ENCODE data around the gene SYT11. TPM values are rescaled to one million over a fixed set of nuclear protein-coding genes. Genes with fewer than 3 reads are reported as not detected.

Gene SYT11
- total and polyA plus RNA-seq, 9 of the 15 experiments (the other 6 are each of a cell fraction or from before 2014, with no cell fraction given), result 0.05 to 0.18 (median 0.11) TPM

DNA sequence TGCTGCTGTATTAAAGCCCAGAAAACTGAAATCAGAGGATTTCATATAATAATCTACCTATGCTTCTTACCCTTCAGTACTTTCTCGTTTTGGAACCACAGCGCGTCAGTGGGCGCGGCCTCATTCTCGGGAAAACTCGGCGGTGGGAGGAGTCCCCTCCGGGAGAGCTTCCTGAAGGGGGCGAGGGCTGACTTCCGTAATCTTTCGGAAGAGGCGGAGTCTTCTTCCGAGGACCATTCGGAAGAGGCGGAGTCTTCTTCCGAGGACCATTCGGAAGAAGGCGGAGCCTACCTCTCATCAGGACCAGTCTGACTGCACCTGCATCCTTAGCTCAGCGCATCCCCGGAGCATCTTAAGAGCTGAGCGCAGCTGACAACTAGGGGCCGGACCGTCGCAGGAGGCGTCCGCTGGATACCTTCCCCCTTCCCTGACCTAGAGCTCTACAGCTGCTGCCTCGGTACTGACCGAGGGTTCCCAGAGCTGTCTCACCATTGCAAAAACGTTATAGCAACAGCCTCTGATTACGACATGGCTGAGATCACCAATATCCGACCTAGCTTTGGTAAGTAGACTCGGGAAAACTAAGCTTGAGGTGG, at the start of gene SYT11 (continued):
- TF ChIP-seq, protein P1, sequence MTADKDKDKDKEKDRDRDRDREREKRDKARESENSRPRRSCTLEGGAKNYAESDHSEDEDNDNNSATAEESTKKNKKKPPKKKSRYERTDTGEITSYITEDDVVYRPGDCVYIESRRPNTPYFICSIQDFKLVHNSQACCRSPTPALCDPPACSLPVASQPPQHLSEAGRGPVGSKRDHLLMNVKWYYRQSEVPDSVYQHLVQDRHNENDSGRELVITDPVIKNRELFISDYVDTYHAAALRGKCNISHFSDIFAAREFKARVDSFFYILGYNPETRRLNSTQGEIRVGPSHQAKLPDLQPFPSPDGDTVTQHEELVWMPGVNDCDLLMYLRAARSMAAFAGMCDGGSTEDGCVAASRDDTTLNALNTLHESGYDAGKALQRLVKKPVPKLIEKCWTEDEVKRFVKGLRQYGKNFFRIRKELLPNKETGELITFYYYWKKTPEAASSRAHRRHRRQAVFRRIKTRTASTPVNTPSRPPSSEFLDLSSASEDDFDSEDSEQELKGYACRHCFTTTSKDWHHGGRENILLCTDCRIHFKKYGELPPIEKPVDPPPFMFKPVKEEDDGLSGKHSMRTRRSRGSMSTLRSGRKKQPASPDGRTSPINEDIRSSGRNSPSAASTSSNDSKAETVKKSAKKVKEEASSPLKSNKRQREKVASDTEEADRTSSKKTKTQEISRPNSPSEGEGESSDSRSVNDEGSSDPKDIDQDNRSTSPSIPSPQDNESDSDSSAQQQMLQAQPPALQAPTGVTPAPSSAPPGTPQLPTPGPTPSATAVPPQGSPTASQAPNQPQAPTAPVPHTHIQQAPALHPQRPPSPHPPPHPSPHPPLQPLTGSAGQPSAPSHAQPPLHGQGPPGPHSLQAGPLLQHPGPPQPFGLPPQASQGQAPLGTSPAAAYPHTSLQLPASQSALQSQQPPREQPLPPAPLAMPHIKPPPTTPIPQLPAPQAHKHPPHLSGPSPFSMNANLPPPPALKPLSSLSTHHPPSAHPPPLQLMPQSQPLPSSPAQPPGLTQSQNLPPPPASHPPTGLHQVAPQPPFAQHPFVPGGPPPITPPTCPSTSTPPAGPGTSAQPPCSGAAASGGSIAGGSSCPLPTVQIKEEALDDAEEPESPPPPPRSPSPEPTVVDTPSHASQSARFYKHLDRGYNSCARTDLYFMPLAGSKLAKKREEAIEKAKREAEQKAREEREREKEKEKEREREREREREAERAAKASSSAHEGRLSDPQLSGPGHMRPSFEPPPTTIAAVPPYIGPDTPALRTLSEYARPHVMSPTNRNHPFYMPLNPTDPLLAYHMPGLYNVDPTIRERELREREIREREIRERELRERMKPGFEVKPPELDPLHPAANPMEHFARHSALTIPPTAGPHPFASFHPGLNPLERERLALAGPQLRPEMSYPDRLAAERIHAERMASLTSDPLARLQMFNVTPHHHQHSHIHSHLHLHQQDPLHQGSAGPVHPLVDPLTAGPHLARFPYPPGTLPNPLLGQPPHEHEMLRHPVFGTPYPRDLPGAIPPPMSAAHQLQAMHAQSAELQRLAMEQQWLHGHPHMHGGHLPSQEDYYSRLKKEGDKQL (CRISPR knock-in tag; IDR thresholded peaks at IDR 0.05; ENCODE audit: borderline replicate concordance), result no peak
- TF ChIP-seq CEBPG (CRISPR knock-in tag; IDR thresholded peaks at IDR 0.05) (peak; percentile 49), CEBPG (tag; conservative IDR thresholded peaks at IDR 0.05 in 1 of 2, IDR thresholded peaks at IDR 0.05 in 1 of 2) (peak in 1 of 2 experiments; percentile 12; a peak in 1 of 4 replicates), PTTG1 (tag; IDR thresholded peaks at IDR 0.05; ENCODE audit: low read depth) (no peak), ZNF830 (CRISPR knock-in tag; IDR thresholded peaks at IDR 0.05) (no peak), ZNF224 (CRISPR knock-in tag; IDR thresholded peaks at IDR 0.05) (no peak), DMBX1 (CRISPR knock-in tag; IDR thresholded peaks at IDR 0.05; ENCODE audit: borderline replicate concordance) (no peak), ZC3H8 (IDR thresholded peaks at IDR 0.05) (no peak), TCF7 (IDR thresholded peaks at IDR 0.05; ENCODE audit: borderline replicate concordance) (no peak), EGR1 (conservative IDR thresholded peaks at IDR 0.05) (no peak), ZNF77 (CRISPR knock-in tag; IDR thresholded peaks at IDR 0.05) (no peak), KLF6 (CRISPR knock-in tag; IDR thresholded peaks at IDR 0.05; ENCODE audit: borderline replicate concordance) (no peak), RBM14 (IDR thresholded peaks at IDR 0.05; ENCODE audit: borderline replicate concordance, insufficient read depth, low read depth, low read length) (no peak), POLR2AphosphoS5 (IDR thresholded peaks at IDR 0.05; ENCODE audit: control insufficient read depth, insufficient read depth, low read depth, low read length) (no peak), ARHGAP35 (IDR thresholded peaks at IDR 0.05; ENCODE audit: partially characterized antibody) (no peak), KAT7 (CRISPR knock-in tag; IDR thresholded peaks at IDR 0.05; ENCODE audit: borderline replicate concordance) (no peak), CHD1 (IDR thresholded peaks at IDR 0.05; ENCODE audit: low read length) (no peak)
- TF ChIP-seq, protein P2, sequence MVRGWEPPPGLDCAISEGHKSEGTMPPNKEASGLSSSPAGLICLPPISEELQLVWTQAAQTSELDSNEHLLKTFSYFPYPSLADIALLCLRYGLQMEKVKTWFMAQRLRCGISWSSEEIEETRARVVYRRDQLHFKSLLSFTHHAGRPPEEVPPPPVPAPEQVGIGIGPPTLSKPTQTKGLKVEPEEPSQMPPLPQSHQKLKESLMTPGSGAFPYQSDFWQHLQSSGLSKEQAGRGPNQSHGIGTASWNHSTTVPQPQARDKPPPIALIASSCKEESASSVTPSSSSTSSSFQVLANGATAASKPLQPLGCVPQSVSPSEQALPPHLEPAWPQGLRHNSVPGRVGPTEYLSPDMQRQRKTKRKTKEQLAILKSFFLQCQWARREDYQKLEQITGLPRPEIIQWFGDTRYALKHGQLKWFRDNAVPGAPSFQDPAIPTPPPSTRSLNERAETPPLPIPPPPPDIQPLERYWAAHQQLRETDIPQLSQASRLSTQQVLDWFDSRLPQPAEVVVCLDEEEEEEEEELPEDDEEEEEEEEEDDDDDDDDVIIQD (CRISPR knock-in tag; IDR thresholded peaks at IDR 0.05), result no peak
- TF ChIP-seq, protein P3, sequence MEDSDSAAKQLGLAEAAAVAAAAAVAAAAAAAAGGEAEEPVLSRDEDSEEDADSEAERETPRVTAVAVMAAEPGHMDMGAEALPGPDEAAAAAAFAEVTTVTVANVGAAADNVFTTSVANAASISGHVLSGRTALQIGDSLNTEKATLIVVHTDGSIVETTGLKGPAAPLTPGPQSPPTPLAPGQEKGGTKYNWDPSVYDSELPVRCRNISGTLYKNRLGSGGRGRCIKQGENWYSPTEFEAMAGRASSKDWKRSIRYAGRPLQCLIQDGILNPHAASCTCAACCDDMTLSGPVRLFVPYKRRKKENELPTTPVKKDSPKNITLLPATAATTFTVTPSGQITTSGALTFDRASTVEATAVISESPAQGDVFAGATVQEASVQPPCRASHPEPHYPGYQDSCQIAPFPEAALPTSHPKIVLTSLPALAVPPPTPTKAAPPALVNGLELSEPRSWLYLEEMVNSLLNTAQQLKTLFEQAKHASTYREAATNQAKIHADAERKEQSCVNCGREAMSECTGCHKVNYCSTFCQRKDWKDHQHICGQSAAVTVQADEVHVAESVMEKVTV (CRISPR knock-in tag; IDR thresholded peaks at IDR 0.05), result peak; percentile 99
- TF ChIP-seq, protein P4, sequence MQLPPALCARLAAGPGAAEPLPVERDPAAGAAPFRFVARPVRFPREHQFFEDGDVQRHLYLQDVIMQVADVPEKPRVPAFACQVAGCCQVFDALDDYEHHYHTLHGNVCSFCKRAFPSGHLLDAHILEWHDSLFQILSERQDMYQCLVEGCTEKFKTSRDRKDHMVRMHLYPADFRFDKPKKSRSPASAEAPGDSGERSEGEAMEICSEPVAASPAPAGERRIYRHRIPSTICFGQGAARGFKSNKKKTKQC (CRISPR knock-in tag; IDR thresholded peaks at IDR 0.05), result no peak
